ENCODE measurements around the gene USB1.

GRCh38 chr16:58062821-58063220 is 61.6 kb downstream of the USB1 start:
- TF ChIP-seq EZH2 (IDR thresholded peaks at IDR 0.05; ENCODE audit: low read depth) (no peak), CTCF (conservative IDR thresholded peaks at IDR 0.05) (no peak)
